A549 treated with RU486 at 1 μM for 4 hours (cell line): ENCODE results near the gene ADI1. TPM values are rescaled to one million over a fixed set of nuclear protein-coding genes. Genes with fewer than 3 reads are reported as not detected.

Experiments used
- total RNA-seq: library from RNA; stranded (reverse); fragments of 200-300 nt; extraction: Qiagen RNA extraction; gene quantifications from 5 replicates; pipeline ENCODE4 v1.2.3, GENCODE V29; 2022; ENCODE audit warnings: low read depth

The ADI1 gene, protein sequence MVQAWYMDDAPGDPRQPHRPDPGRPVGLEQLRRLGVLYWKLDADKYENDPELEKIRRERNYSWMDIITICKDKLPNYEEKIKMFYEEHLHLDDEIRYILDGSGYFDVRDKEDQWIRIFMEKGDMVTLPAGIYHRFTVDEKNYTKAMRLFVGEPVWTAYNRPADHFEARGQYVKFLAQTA
- total RNA-seq = 50.3 to 57.9 TPM (median 56.5 TPM) in 5 replicates

DNA sequence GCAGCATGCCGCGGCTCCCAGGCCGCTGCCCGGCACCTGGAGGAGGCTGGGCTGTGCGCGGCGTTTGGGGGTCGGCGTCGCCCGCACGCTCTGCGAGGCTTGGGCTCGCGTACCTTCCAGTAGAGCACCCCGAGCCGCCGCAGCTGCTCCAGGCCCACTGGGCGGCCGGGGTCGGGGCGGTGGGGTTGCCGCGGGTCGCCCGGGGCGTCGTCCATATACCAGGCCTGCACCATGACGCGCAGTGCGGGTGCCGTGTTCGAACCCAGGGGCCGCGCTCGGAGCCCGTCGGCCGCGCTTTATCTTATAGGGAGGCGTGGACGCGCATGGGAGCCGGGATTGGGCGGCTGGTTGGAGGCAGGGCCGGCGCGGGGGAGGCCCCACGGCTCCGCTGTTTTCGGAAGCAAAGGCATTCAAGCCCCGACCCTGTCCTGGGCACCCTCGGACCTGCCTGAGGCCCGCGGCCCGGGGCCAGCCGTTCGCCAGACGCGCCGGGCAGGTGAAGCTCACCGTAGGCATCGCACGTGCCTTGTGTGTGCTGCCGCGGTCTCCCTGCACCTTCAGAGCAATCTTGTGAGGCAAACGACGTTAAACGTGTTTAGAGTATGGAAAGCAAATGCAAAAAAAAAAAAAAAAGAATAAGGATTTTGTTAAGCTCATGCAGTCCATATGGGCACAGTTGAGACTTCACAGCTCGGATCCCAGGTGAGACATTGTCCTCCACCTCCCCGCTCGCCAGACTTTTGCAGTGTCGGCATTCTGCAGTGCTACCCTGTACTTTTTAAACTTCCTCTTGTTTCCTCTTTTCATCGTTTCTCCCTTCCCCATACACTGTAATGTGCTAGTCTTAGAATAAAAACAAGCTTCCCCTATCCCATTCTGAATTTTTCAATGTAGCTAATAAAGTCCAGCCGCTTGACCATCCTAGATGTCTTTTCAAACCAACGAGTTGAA lies at the start of gene ADI1:
ADI1 (minus strand) TSS at position 277 of the 951 bp plus-strand sequence; CDS start at position 233, 44 bp downstream.

DNA sequence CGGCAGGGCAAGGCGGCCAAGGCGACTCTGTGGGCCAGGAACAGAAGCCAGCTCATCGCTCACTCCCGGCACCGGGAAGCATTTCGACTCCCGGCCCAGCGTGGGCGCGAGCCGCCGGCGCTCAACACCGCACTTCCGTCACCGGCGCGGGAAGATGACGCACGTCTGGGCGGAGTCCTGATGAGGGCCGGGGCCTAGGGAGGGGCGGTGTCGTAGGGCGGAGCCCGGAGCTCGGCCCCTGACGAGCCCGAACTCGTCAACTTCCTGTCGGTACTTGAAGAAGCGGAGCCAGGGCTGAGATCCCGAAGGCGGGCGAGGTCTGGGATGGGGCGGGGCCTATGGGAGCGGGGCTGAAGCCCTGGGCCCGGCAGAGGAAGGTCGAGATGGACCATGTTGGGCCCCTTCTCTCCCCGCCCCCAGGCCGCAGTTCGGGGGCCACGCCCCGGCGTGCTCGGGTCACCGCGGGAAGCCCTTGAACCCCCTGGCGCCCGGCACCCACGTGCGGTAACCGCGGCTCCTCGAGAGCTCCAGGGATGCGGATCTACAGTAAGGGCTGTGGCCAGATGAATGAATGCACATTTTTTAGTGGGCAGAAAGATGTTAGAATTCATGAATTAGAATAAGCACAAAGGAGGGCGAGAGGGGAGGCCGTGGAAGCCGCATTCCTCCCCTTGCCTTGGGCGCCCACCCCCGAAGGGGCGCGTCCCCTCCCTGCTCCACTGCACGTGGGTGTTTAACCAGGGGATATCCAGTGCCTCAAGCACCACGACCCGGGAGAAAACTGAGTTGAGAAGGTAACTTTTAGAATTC lies 39.1 kb upstream of the ADI1 start, which contains the start of gene RNASEH1:
RNASEH1 (minus strand) TSS at position 129 of the 810 bp plus-strand sequence; CDS start at position 56, 73 bp downstream.

Other genes with a start within 250 kb of the ADI1 start
- gene EIPR1, start 141.7 kb downstream of the ADI1 start, total RNA-seq = 40.3 to 43.2 TPM (median 42.0 TPM) in 5 replicates
- gene TRAPPC12, start 139.8 kb downstream of the ADI1 start, total RNA-seq = 49.2 to 71.2 TPM (median 67.8 TPM) in 5 replicates
- 49.5 to 65.5 TPM (median 53.2 TPM) in 5 replicates for gene RNASEH1, start 38.8 kb upstream of the ADI1 start, total RNA-seq
- 2,877 to 4,724 TPM (median 3,177 TPM) in 5 replicates for gene RPS7, start 55.7 kb upstream of the ADI1 start, total RNA-seq
- gene COLEC11, start 75.6 kb upstream of the ADI1 start, total RNA-seq = 0.39 to 0.76 TPM (median 0.60 TPM) in 5 replicates
- 0.21 TPM in 1 of 5 replicates, not detected in the others for gene ALLC, start 138.7 kb upstream of the ADI1 start, total RNA-seq
- gene DCDC2C, start 184.0 kb upstream of the ADI1 start, total RNA-seq = 0.24 to 0.54 TPM (median 0.30 TPM) in 5 replicates